Measurements from ENCODE around the gene TET3.

DNA sequence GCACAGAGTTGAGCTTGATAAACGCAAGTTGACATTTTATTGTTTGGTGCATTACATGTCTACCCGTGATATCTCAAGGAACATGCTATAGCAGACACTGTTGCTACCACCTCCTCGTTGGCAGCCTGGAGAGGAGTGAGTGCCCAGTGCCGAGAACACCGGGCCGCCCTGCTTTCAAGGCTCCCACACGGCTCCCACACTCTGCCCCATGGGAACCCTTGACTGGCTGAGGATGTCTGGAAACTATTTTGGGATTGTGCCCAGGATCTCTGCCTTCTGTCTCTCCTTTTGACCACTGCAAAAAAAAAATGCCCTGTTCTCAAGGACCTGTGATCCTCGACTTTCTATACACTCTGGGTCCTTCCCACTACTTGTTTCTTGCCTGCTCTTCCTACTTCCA is 21.1 kb downstream of the TET3 start:
- TF ChIP-seq RAD21 (conservative IDR thresholded peaks at IDR 0.05) = no peak
- no peak for TF ChIP-seq CTCF (IDR thresholded peaks at IDR 0.05; ENCODE audit: poor library complexity, severe bottlenecking)
